GM19043 (cell line): Measurements from ENCODE around the gene TRIM54.
"Not testable (repeated sequence)": the region's sequence is repeated elsewhere in the genome, so short reads cannot be mapped to it uniquely, and the experiment has no call there.

Experiments
- ATAC-seq: cut with Tn5 transposase; IDR thresholded peaks from one replicate; pipeline ENCODE4 v1.9.1; 2021; ENCODE audit warnings: low read depth; ENCODE audit not compliant: unreplicated experiment

The TRIM54 gene

DNA sequence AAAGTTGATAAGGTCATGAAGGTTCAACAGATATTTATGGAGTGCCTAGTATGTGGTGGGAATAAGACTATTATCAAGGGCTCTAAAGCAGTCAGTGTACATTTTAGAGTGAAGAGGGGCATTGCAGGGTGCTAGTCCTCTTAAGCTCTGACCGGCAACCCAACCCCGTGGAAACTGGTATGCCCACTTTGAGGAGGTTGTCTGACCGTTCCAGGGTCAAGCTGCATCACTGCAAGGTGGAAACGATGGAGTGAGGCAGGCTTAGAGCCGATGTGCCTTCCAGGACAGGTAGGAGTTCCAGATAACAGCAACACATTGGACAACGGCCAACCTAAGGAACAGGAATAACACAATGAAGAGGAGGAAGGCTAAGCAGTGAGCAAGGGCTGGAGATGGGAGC, 27.4 kb downstream of the TRIM54 start:
- ATAC-seq, result no peak

DNA sequence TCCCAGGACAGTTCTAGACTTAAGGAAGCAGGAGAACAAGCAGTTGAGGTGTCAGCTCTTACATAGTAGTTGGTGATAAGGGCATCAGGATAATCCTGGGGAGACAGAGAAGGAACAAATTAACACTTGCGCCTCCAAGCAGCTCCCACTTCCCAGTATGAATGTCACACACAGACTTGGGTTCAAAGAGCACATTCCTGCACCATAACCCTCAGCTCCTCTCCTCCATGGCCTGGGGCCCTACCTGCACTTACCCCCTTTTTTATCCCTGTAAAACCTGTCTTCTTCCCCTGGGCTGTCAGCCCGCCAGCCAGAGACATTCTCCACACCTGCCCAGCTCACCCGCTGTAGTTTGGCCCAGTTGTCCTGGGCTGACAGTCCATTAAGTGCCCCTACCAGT, 29.9 kb downstream of the TRIM54 start:
- ATAC-seq, result no peak

DNA sequence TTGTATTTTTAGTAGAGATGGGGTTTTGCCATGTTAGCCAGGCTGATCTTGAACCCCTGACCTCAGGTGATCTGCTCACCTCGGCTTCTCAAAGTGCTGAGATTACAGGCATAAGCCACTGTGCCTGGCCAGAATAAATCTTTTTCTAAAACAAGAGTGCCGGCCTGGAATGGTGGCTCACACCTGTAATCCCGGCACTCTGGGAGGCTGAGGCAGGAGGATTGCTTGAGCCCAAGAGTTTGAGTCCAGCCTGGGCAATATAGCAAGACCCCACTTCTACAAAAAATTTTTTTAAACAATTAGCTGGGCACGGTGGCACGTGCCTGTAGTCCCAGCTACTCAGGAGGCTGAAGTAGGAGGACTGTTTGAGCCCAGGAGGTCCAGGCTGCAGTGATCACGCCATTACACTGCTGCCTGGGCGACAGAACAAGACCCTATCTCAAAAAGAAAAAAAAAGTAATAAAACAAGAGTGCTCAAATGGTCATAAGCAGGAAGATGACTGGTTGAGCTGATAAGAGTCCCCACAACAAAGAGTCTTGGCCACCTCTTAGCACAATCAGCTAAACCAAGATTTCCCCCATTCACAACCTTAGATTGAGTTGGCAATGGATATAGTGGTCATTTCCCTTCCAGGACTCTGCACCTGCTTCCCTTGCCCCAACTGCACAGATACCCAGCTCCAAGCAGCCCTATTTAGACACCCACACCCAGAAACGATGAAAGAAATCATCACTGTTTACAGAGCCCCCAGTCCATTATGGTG, 31.8 kb downstream of the TRIM54 start:
- ATAC-seq, result no peak

DNA sequence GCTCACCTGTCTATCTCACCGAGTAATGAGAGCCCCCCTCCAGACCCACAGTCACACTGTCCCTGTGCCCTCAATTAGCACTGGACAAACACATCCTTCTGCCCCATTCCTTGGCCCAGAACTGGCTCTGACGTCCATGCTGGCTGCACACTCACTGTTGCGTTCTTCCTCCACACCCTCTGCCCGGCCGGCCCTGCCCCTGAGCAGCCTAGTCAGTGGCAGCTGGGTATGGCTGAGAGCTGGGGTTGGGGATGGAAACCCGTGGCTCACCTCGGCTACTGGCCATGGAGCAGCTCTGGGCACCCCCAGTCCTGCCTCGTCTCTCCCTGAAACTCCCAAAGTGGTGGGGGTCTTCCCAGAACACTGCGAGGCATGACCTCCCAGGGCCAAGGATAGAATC, 32.5 kb downstream of the TRIM54 start:
- ATAC-seq, result no peak

DNA sequence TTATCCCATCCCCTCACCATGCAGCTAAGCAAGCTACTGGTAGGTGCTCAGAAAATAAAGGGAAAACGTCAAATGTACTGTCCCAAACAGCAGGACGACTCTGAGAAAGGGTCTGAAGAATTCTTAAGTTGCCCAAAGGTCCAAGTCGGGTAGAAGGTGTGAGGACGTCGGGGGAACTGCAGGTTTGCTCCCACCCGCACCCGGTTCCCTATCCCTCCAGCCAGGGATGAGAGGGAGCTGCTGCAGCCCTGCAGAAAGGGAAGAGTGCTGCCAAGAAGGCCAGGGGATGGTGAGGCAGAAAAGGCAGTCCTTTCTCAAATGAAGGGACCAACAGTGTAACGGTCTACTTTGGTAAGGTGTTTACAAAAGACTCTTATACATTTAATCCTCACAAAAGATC, 32.9 kb downstream of the TRIM54 start:
- ATAC-seq, result no peak

DNA sequence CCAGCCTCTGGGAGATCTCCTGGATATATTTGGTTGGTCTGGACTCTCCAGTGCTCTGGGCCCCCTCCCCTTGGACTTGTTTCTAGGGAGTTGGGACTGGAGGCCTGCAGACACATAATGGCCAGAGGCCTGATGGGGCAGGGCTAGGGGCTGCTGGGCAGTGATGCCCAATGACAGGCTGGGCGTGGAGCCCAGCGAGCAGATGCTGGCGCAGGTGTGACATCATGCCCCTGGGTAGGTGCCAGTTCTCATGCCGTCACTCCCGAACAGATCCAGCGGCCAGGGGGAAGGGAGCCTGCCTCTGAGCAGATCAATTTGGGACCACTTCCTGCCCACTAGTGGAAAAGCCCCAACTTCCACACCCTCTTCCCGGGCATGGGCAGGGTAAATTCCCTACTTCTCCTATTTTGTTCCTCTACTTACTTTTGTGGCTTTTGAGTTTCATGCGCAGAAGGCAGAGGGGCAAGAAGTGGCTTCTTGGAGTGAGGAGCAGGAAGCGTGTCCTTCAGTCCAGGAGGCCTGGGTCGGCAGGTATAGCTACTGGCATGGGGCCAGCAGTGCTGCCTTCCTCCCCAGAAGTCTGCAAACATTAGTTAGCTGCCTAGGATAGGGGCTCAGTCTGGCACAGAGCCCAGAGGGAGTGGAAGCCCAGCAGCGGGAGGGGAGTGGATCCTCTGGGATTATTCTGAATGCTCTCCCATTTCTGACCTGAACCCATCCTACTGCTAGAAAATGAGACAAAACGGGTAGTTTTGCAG, 34.6 kb downstream of the TRIM54 start:
- ATAC-seq, result no peak

DNA sequence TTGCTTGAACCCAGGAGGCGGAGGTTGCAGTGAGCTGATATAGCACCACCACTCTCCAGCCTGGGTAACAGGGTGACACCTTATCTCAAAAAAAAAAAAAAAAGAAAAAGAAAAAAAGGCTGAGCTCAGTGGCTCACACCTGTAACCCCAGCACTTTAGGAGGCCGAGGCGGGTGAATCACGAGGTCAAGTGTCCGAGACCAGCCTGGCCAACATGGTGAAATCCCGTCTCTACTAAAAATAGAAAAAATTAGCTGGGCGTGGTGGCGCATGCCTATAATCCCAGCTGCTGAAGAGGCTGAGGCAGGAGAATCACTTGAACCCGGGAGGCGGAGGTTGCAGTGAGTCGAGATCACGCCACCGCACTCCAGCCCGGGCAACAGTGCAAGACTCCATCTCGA, 37.6 kb downstream of the TRIM54 start:
- ATAC-seq, result not testable (repeated sequence)

DNA sequence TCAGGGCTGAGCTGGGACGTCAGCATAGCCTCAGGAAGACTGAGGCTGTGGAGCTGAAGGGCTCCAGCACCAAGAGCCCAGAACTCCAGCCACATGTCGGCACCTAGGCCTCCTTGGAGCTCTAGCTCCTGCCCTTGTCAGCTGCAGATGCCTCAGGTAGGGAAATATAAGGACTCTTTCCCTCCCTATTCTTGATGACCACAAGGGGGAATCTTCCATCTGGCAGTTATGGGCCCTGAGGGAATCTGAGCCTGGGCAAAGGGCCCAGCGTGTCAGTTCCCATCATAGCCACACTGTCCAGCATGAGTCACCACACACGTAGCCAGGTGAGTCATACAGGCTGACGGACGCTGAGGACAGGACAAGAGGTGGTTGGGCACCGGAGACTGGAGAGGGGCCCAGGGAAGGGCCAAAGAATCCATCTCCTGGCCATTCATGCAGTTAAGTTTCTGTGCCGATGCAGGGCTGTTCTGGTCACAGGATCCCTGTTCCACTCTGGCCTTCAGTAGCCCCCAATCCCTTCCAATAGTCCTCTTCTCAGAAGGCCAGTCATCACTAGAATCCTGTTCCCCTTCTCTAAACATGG, 38.8 kb downstream of the TRIM54 start:
- ATAC-seq, result no peak

DNA sequence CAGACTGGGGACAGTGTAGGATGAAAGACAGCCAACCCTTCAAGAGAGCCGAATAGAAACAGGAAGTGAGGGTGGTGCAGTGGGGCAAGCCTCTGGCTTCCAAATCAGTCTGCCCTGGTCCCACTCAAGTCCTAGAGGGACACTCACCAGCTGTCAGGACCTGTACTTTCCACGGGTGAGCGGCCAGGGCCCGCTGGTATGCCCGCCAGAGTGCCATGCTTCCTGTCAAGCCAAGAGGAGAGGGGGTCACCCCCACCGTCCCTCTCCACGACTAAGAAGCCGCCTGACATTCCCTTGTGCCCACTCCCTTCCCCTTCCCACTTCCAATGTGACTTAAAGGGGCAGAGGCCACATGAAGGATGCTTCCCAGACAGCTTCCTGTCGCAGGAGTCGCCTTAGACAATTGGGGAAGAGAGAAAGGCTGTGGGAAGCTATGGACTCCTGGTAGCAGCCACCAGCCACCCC, 40.1 kb downstream of the TRIM54 start:
- no peak for ATAC-seq

DNA sequence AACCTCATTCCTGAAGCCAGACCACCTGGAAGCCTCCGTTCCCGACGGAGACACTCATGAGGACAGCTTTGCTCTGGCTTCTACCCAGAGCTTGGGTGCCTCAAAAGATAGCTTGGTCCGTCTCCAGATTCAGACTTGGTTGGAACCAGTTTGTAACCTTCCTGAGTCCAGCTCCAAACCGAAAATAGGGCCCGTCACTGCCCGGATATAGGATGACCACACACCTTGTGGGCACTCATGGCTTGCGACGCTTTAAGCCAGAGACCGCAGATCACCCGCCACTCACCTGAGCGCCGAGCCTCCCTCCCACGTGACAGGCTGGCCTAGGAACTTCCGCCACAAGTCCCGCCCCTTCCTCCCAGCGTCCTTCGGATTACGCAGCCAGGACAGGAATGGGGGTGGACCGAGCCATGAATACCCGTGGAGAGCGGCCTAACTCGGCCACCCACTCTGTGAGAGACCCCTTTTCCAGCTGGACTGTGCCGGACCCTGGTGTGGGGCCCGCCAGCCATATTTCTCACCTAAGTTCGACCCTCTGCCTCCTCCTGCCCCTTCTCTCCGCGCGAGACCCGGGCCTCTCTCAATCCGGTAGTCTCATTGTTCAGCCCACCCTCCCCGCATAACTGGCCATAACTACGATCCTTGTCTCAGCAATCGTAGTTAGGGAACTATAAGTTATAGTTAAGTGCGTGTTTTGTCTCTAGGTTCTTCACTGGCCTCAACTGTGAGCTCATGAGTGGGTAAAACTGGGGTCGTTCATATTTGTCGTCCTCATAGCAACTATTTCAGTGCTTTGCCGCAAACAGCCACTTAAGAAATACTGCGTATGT, 40.8 kb downstream of the TRIM54 start, which contains the start of gene MPV17:
Gene MPV17, minus strand, starts transcription at position 332 of the 830 bp plus-strand sequence. CDS start 580 bp downstream, outside the sequence.
- peak; percentile 93 for ATAC-seq

DNA sequence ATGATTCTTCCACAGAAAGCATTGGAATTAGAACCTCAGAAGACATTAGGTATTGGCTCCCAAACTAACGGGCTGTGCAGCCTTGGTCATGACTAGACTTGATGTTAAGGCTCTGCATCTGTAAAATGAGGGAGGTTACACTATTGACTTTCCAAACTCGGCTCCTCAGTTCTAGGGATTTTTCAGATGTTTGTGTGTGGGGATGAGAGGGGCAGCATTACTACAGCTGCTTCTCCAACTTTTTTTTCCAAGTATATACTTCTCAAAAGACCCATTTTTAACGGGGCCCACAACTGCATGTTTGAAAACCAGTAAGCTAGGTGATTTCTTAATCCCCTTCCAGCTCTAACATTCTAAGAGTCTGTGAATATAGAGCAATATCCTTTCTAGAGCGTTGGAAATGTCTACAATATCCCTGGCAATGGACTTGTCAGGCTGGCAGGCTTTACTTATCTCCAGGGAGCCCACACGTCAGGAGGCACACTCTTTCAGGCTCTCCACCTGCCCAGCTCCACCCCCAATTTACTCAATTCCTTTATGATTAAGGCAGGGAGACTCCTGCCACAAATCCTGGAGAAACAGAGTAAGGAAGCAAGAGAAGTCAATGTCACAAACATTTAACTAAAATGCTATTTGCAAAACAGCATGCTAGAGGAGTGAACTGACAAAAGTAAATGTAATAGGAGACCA, 41.5 kb downstream of the TRIM54 start:
- no peak for ATAC-seq

DNA sequence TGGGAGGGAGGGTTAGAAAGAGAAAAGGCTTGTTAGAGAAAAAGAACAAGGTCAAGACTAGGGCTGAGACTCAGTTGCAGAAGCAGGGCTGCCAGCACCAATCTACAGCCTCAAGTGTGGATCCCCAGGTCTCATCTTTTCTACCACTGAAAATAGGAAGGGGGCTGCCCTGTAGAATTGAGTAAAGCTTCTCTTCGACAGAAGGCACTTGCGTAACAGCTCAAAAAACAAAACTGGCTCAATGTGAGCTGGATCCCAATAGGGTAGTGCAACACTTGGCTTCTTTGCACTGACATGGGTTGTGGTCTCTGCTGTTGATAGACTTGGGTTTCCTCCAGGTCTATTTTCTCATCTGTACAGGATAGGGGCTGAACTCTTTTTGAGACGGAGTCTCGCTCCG, 42.5 kb downstream of the TRIM54 start:
- ATAC-seq, result no peak

DNA sequence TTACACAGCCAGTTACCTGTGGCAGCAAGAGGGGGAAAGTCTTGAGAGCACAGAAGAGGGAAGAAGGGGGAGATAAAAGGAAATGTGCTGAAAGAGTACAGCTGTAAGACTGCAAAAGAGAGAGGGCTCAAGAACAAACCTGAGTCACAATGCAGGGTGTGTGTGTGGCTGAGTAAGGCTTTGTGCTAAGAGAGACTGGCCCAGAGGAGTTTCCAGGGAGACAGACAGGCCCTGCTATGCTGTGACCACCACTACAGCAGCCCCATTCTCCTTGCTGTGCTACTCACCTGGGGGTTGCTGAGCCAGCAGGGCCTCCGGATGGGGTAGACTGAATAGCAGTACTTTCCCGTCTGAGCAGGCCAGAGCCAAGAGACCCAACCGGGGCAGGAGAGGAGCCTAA, 53.1 kb downstream of the TRIM54 start:
- ATAC-seq, result no peak

DNA sequence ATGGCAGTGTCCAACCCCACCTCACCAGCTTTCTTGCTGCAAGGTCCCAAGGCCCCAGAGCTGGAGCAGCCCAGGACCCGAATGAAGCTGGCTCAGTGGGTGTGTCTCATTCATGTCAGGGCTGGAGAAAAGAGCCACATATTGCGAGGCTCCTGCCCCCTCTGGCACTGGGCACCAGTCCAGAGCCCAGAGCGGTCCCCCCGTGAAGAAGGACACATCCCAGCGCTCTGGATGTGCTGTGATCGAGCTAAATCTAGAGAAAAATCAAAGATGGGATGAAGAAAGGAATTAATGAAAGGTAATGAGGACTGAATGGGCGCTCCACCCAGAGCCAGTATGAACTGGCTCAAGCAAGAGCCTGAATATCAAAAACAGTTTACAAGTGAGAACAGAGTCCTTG, 53.9 kb downstream of the TRIM54 start:
- no peak for ATAC-seq

DNA sequence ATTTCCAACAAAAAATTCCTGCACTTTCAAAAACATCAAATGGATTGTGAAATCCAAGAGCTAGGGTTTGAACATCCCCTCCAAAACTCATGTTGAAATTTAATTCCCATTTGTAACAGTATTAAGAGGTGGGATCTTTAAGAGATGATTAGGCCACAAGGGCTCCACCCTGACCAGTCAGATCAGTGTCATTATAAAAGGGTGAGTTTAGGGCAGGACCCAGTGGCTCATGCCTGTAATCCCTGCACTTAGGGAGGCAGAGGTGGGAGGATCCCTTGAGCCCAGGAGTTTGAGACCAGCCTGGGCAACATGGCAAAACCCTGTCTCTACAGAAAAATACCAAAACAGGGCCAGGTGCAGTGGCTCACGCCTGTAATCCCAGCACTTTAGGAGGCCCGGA, 65.4 kb downstream of the TRIM54 start:
- no peak for ATAC-seq

DNA sequence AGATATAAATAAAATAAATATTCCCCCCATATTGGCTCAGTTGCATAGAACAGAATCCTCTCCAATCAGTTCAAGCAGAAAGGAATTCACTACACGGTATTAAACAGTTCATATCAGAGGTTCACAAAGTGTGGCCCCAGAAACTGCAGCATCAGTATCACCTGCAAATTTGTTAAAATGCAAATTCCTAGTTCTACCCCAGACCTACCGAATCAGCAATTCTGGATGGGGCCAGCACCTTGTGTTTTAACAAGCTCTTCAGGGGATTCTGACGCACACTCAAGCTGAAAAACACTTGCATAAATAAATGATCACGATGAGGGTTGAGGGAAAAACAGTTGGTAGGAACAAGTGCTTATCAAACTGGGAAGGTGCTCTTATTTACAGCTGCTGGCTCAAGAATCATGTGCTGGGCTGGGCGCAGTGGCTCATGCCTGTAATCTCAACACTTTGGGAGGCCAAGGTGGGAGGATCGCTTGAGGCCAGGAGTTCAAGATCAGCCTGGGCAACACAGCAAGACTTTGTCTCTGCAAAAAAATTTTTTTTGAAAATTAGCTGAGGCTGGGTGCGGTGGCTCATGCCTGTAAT, 68.0 kb downstream of the TRIM54 start:
- ATAC-seq, result no peak

DNA sequence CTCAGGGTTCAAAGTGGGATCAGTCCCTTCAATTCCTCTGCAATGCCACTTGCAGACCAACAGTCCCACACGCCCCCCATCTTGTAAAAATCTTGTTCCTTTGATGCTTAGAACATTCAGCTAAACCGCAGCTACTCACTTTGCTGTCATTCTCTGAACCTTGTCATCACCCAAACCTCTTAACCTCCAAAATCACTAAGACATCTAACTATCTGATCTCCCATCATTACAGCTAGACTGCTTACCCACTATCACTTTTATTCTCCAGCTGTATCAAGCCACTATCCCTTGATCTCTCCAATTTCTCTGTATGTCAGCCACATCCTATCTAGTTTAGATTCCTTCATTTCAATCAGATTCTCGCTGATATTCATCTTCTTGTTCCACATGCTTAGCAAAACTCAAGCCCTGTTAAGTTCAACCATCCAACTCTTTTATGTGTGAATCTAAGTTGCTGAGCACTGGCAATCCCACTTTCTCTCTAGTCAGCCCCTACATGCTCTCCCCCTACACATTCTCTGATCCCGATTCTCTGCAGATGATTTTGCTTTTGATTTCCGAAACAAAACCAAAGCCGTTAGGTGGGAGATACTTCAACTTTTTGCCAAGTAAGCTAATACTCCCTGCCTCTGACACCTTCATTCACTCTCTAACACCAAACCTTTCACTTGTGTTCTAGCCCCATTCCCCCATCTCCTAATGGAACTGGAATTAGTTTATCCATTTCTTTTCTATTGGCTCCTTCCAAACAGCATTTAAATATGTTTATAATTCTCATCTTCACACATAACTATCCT, 69.8 kb downstream of the TRIM54 start:
- ATAC-seq, result no peak

DNA sequence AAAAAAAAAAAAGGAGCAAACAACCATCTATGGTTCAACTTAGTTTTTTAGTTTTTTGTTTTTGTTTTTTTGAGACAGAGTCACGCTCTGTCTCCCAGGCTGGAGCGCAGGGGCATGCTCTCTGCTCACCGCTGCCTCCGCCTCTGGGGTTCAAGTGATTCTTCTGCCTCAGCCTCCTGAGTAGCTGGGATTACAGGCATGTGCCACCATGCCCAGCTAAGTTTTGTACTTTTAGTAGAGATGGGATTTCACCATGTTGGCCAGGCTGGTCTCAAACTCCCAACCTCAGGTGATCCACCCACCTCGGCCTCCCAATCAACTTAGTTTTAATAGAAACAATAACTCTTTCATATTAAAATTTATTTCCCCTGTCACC, 71.1 kb downstream of the TRIM54 start:
- ATAC-seq, result not testable (repeated sequence)
